ENCODE measurements around the gene PRR5L.

The PRR5L gene

GRCh38 chr11:36349351-36350136 is 53.5 kb downstream of the PRR5L start:
- Mint-ChIP-seq H3K9me3 (no peaks in the 10 kb centered on the region), H3K36me3 (ENCODE audit: low read depth) (no peaks in the 10 kb centered on the region), H3K4me1 (ENCODE audit: low read depth) (peaks cover 29% of the 10 kb centered on the region), H3K27me3 (ENCODE audit: low read depth) (peaks cover 33% of the 10 kb centered on the region), H3K4me3 (no peak overlapping the region), H3K27ac (no peak overlapping the region)

- Mint-ChIP-seq H3K4me1 (ENCODE audit: low read depth) (peaks cover 34% of the 10 kb centered on the region), H3K27me3 (ENCODE audit: low read depth) (peaks cover 30% of the 10 kb centered on the region), H3K36me3 (ENCODE audit: low read depth) (no peaks in the 10 kb centered on the region), H3K4me3 (no peak overlapping the region), H3K9me3 (no peaks in the 10 kb centered on the region), H3K27ac (no peak overlapping the region)
Observed at GRCh38 chr11:36350137-36350513, 54.0 kb downstream of the PRR5L start.

DNA sequence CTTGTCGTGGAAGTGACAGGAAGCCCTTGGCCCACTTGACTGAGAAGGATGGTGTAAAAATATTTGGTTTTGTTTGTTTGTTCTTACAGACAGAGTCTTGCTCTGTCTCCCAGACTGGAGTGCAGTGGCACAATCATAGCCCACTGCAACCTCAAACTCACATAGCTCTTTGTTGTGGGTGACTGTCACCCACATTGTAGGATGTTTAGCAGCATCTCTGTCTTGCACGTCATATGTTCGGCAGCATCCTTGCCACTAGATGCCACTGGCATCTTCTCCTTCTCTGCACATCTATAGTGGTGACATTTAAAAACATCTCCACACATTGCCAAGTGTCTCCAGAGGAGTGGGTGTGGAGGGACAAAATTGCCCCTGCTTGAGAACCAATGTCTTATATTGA is 56.8 kb downstream of the PRR5L start:
- H3K27ac Mint-ChIP-seq: no peak overlapping the region
- no peak overlapping the region for H3K4me3 Mint-ChIP-seq
- no peaks in the 10 kb centered on the region for H3K9me3 Mint-ChIP-seq
- H3K4me1 Mint-ChIP-seq (ENCODE audit: low read depth): peaks cover 47% of the 10 kb centered on the region
- H3K36me3 Mint-ChIP-seq (ENCODE audit: low read depth): no peaks in the 10 kb centered on the region
- peaks cover 28% of the 10 kb centered on the region for H3K27me3 Mint-ChIP-seq (ENCODE audit: low read depth)

DNA sequence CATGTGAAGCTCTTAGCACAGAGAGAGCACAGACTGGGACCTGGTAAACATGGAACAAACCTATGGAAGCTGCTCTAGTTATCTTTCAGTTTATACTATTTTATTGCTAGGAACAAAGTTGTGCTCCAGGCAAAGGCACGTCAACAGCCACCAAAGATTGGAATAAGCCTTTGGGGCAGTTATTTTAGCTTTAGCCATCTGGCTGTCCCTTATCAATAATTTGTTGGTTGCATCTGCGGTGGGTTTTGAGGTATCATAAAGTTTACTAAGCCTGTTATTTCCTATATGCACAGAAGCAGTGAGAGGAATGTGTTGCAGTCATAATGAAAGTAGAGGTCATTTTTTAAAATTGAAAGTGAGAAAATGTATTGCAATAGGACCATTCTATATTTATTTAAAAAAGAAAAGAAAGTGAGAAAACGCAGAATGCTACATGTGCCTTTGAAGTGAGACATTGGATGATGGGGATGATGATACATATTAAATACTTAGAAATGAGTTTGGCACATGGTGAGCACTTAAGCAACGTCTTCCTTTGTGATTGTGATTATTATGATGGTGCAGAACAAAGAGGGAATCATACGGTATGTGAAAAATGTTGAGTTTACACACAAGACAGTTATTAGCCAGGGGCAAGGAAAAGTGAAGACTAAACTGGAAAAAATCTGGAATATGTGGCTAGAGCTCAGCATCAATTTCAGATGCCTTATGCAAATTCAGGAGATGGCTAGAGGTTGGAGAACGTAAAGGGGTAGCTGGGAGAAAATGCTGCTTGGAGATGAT is 58.3 kb downstream of the PRR5L start:
- Mint-ChIP-seq H3K4me1 (ENCODE audit: low read depth) (peaks cover 53% of the 10 kb centered on the region), H3K4me3 (no peak overlapping the region), H3K27me3 (ENCODE audit: low read depth) (peaks cover 41% of the 10 kb centered on the region), H3K36me3 (ENCODE audit: low read depth) (no peaks in the 10 kb centered on the region), H3K9me3 (no peaks in the 10 kb centered on the region), H3K27ac (peak overlapping the region; percentile 17)

DNA sequence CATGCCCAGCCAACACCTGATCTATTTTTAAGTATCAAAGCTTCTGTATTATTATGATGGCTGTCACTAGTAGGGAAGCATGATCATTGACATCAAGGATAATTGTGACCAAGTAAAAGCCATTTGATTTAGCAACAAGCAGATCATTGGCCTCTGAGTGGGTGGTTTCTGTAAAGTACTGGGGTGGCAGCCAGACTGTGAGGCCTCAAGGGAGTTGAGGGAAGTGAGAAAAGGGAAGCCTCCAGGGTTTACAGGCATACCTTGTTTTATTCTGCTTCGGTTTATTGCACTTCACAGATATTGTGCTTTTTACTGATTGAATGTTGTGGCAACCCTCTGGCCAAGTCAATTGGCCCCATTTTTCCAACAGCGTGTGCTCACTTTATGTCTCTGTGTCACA is 60.1 kb downstream of the PRR5L start:
- H3K4me3 Mint-ChIP-seq: no peak overlapping the region

DNA sequence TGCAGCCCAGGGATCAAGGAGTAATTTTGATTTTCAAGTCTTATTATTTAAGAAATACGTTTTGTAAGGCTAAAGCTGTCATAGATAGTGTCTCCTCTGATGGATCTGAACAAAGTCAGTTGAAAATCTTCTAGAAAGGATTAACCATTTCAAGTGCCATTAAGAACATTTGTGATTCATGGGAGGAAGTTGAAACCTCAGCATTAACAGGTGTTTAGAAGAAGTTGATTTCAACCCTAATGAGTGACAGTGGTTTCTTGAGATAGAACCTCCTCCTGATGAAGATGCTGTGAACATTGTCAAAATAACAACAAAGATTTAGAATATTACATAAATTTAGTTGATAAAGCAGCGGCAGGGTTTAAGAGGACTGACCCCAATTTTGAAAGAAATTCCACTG is 61.7 kb downstream of the PRR5L start:
- peaks cover 58% of the 10 kb centered on the region for H3K4me1 Mint-ChIP-seq (ENCODE audit: low read depth)
- H3K36me3 Mint-ChIP-seq (ENCODE audit: low read depth): no peaks in the 10 kb centered on the region

More for the DNA sequence above, 60.1 kb downstream of the PRR5L start:
- H3K36me3 Mint-ChIP-seq (ENCODE audit: low read depth): no peaks in the 10 kb centered on the region
- H3K4me1 Mint-ChIP-seq (ENCODE audit: low read depth): peaks cover 62% of the 10 kb centered on the region
- H3K27me3 Mint-ChIP-seq (ENCODE audit: low read depth): peaks cover 42% of the 10 kb centered on the region
- H3K27ac Mint-ChIP-seq: no peak overlapping the region
- H3K9me3 Mint-ChIP-seq: no peaks in the 10 kb centered on the region

DNA sequence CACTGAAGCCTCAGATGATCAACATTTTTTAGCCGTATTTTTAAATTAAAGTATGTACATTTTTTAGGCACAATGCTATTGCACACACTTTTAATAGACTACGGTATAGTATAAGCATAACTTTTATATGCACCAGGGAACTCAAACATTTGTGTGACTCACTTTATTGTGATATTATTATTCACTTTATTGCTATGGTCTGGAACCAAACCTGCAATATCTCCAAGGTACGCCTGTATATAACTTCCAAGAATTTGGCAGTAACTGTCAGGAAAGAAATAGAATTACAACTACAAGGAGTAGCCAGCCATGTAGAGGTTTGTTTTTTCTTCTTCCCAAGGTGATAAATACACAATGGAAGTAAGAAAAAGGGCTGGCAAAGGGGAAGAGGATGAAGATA is 62.3 kb downstream of the PRR5L start:
- peaks cover 42% of the 10 kb centered on the region for H3K27me3 Mint-ChIP-seq (ENCODE audit: low read depth)
- no peak overlapping the region for H3K27ac Mint-ChIP-seq
- H3K4me3 Mint-ChIP-seq: no peak overlapping the region
- H3K4me1 Mint-ChIP-seq (ENCODE audit: low read depth): peaks cover 54% of the 10 kb centered on the region
- no peaks in the 10 kb centered on the region for H3K36me3 Mint-ChIP-seq (ENCODE audit: low read depth)
- no peaks in the 10 kb centered on the region for H3K9me3 Mint-ChIP-seq

More for the DNA sequence above, 61.7 kb downstream of the PRR5L start:
- Mint-ChIP-seq H3K27me3 (ENCODE audit: low read depth) (peaks cover 41% of the 10 kb centered on the region), H3K9me3 (no peaks in the 10 kb centered on the region), H3K4me3 (no peak overlapping the region), H3K27ac (no peak overlapping the region)

DNA sequence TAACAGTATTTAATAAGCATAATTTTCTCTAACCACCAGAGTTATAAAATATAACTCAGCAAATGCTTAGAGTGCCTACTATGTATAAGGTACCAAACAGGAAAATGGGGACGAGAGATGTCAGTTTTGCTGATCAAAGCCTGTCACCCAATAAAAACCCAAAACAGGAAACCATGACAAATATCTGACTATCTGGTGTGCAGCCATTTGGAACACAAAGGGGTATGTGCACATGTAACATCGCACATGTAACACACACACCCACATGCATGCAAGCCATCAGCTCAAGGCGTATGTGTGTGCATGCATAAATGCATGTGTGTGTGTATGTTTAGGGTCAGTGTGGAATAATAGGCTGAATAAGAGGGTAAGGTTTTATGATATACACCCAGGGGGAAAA is 64.2 kb downstream of the PRR5L start:
- Mint-ChIP-seq H3K36me3 (ENCODE audit: low read depth) (no peaks in the 10 kb centered on the region), H3K27ac (no peak overlapping the region), H3K4me1 (ENCODE audit: low read depth) (peaks cover 45% of the 10 kb centered on the region), H3K27me3 (ENCODE audit: low read depth) (peaks cover 54% of the 10 kb centered on the region), H3K4me3 (no peak overlapping the region), H3K9me3 (no peaks in the 10 kb centered on the region)

DNA sequence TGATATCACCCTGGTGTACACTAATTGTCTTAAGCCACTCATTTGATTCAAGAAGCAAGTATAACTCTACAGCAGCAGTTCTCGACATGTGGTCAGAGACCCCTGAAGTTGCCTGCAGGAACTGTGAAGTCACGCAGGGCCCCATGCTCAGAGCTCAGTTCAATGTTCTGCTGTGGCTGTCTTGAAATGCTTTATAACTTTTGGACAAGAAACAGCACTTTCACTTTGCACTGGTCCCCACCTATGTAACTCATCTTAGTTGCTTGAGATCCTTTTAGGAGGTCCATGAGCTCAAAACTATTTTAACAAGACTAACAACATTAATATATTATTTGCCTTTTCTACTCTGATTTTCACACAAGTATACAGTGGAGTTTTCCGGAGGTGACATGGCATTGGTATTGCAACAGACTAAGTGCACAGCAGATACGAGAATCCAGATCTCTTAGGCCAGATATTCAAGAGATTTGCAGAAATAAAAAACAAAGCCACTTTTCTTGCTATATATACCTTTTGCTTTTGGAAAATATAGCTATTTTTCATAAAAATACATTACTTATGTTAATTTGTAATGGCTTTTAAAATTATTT is 64.8 kb downstream of the PRR5L start:
- no peak overlapping the region for H3K27ac Mint-ChIP-seq
- no peak overlapping the region for H3K4me3 Mint-ChIP-seq
- peaks cover 45% of the 10 kb centered on the region for H3K4me1 Mint-ChIP-seq (ENCODE audit: low read depth)
- no peaks in the 10 kb centered on the region for H3K36me3 Mint-ChIP-seq (ENCODE audit: low read depth)
- H3K9me3 Mint-ChIP-seq: no peaks in the 10 kb centered on the region
- peaks cover 60% of the 10 kb centered on the region for H3K27me3 Mint-ChIP-seq (ENCODE audit: low read depth)

DNA sequence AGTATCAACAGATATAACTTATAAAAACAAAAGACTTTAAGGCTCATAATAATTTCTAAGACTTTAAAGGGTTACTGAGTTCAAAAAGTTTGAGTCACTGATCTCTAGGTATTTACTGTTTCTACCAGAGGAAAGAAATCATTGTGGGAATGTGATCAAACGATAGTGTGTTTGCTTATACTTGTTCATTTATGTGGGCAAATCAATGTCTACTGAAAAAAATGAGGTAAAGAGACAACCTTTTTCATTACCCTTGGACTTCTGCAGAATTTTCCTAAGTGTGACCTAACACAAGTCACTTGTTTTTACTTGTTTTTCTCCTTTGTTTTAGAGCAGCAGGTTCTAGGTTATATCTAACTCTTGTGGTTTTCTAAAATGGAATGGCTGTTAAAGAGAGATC is 65.4 kb downstream of the PRR5L start:
- H3K4me1 Mint-ChIP-seq (ENCODE audit: low read depth): peaks cover 45% of the 10 kb centered on the region
- H3K27me3 Mint-ChIP-seq (ENCODE audit: low read depth): peaks cover 66% of the 10 kb centered on the region
- no peak overlapping the region for H3K27ac Mint-ChIP-seq
- H3K36me3 Mint-ChIP-seq (ENCODE audit: low read depth): no peaks in the 10 kb centered on the region
- peak overlapping the region; percentile 40 for H3K4me3 Mint-ChIP-seq
- H3K9me3 Mint-ChIP-seq: no peaks in the 10 kb centered on the region

GRCh38 chr11:36361901-36362391 is 65.9 kb downstream of the PRR5L start:
- Mint-ChIP-seq H3K27me3 (ENCODE audit: low read depth) (peaks cover 68% of the 10 kb centered on the region), H3K4me3 (peak overlapping the region; percentile 40), H3K27ac (no peak overlapping the region), H3K9me3 (no peaks in the 10 kb centered on the region), H3K36me3 (ENCODE audit: low read depth) (no peaks in the 10 kb centered on the region), H3K4me1 (ENCODE audit: low read depth) (peaks cover 42% of the 10 kb centered on the region)

- H3K27ac Mint-ChIP-seq: no peak overlapping the region
- H3K9me3 Mint-ChIP-seq: no peaks in the 10 kb centered on the region
- peaks cover 70% of the 10 kb centered on the region for H3K27me3 Mint-ChIP-seq (ENCODE audit: low read depth)
- no peak overlapping the region for H3K4me3 Mint-ChIP-seq
- H3K4me1 Mint-ChIP-seq (ENCODE audit: low read depth): peaks cover 33% of the 10 kb centered on the region
- H3K36me3 Mint-ChIP-seq (ENCODE audit: low read depth): no peaks in the 10 kb centered on the region
Observed at GRCh38 chr11:36362902-36363301, 66.8 kb downstream of the PRR5L start.

GRCh38 chr11:36363361-36364268 is 67.5 kb downstream of the PRR5L start:
- H3K4me1 Mint-ChIP-seq (ENCODE audit: low read depth): peaks cover 28% of the 10 kb centered on the region
- H3K27me3 Mint-ChIP-seq (ENCODE audit: low read depth): peaks cover 67% of the 10 kb centered on the region
- no peaks in the 10 kb centered on the region for H3K9me3 Mint-ChIP-seq
- H3K36me3 Mint-ChIP-seq (ENCODE audit: low read depth): no peaks in the 10 kb centered on the region
- no peak overlapping the region for H3K4me3 Mint-ChIP-seq
- H3K27ac Mint-ChIP-seq: no peak overlapping the region

All from T-helper 1 cell treated with Interleukin-12 subunit alpha and Interleukin-12 subunit beta and Interleukin-4 antibody, amounts not matched to agents 30 μg/mL and 1 μg/mL, for 36 hours (primary cell).